Measurements from ENCODE around the gene PCGF5.

GRCh38 chr10:91219371-91220193 lies 881 bp upstream of the PCGF5 start:
- TF ChIP-seq CTCF (IDR thresholded peaks at IDR 0.05): no peak
- no peak for TF ChIP-seq POLR2A (IDR thresholded peaks at IDR 0.05)
